ENCODE data around the gene CDC42BPG.
"Not testable (repeated sequence)": the region's sequence is repeated elsewhere in the genome, so short reads cannot be mapped to it uniquely, and the experiment has no call there.

CDC42BPG gene

GRCh38 chr11:64835616-64836447 is 8.6 kb downstream of the CDC42BPG start:
- no peak for DNase-seq

- DNase-seq: no peak
Observed at GRCh38 chr11:64834723-64835615, 9.5 kb downstream of the CDC42BPG start.

GRCh38 chr11:64834031-64834722 is 10.3 kb downstream of the CDC42BPG start:
- no peak for DNase-seq

- no peak for DNase-seq
Observed at GRCh38 chr11:64833509-64833908, 10.9 kb downstream of the CDC42BPG start.

- DNase-seq: no peak
Observed at GRCh38 chr11:64833198-64833502, 11.3 kb downstream of the CDC42BPG start.

GRCh38 chr11:64832467-64833197 is 11.8 kb downstream of the CDC42BPG start:
- no peak for DNase-seq

- no peak for DNase-seq
Observed at GRCh38 chr11:64831411-64831891, 13.0 kb downstream of the CDC42BPG start.

GRCh38 chr11:64829536-64830251 is 14.8 kb downstream of the CDC42BPG start:
- no peak for DNase-seq

GRCh38 chr11:64827451-64827839 is 17.0 kb downstream of the CDC42BPG start:
- no peak for DNase-seq

GRCh38 chr11:64826578-64827450 is 17.6 kb downstream of the CDC42BPG start:
- no peak for DNase-seq

GRCh38 chr11:64826062-64826461 is 18.4 kb downstream of the CDC42BPG start:
- no peak for DNase-seq

GRCh38 chr11:64823568-64824119 is 20.8 kb downstream of the CDC42BPG start:
- DNase-seq: no peak

GRCh38 chr11:64817476-64817875 is 27.0 kb downstream of the CDC42BPG start:
- DNase-seq: no peak

GRCh38 chr11:64815433-64815832 is 29.0 kb downstream of the CDC42BPG start:
- not testable (repeated sequence) for DNase-seq

GRCh38 chr11:64814712-64815187 is 29.7 kb downstream of the CDC42BPG start:
- DNase-seq: no peak

- no peak for DNase-seq
Observed at GRCh38 chr11:64813826-64814225, 30.6 kb downstream of the CDC42BPG start.

- DNase-seq: no peak
Observed at GRCh38 chr11:64810891-64811272, 33.6 kb downstream of the CDC42BPG start.

GRCh38 chr11:64810271-64810890 is 34.1 kb downstream of the CDC42BPG start, which contains the start of gene MEN1:
MEN1 (minus strand) TSS chr11:64810551; CDS start chr11:64810109, 442 bp downstream.
- DNase-seq: peak; percentile 97

GRCh38 chr11:64809781-64810241 is 34.6 kb downstream of the CDC42BPG start:
- DNase-seq: peak; percentile 8
